HepG2 (cell line): Measurements from ENCODE around the gene MYO10. TPM values are rescaled to one million over a fixed set of nuclear protein-coding genes. Genes with fewer than 3 reads are reported as not detected.

ENCODE experiments used
- ATAC-seq: fragments of 200-7000 bp; cut with Tn5 transposase; 3 replicates; pipeline ENCODE4 v1.9.1; 2020; ENCODE audit warnings: mild to moderate bottlenecking, moderate library complexity
- BruUV-seq: library from RNA; stranded (reverse); fragments of 400-500 nt; replicated peaks from 2 replicates; lab custom pipeline; 2021; lab: Mats Ljungman, UMichigan
- CTCF ChIA-PET: fragments of 300-600 bp; formaldehyde crosslinking; extraction: SDS; loops from one replicate; lab custom pipeline; 2021; ENCODE audit warnings: low total read pairs, inconsistent platforms, low intra/inter-chr PET ratio; lab: Yijun Ruan, JAX
- POLR2A ChIA-PET: fragments of 350-600 bp; sonication (Branson Sonifier 250); formaldehyde crosslinking; loops from one replicate; lab custom pipeline; 2020; ENCODE audit warnings: antibody characterized with exemption, inconsistent platforms; lab: Yijun Ruan, JAX
- DNase-seq: peaks from one replicate; pipeline ENCODE4 v3.0.0-alpha.2; 2015; ENCODE audit warnings: low spot score
- FAIRE-seq: peaks from 3 replicates; lab custom pipeline; 2011; peaks lifted over from hg19 to GRCh38; lab: Jason Lieb, UNC
- H2AFZ ChIP-seq: one replicate; pipeline ENCODE4 v1.6.1; 2011; ENCODE audit warnings: low read length, inconsistent platforms
- H3K27ac ChIP-seq: fragments of 300-600 bp; 3 replicates; pipeline ENCODE4 v1.8.0; 2011; ENCODE audit warnings: mixed run types, mild to moderate bottlenecking, mixed read lengths, low read length, inconsistent platforms; ENCODE audit not compliant: insufficient read depth; ENCODE audit errors: extremely low read length
- H3K27me3 ChIP-seq, 2 experiments: fragments of 200-600 bp in 1 of 2; 2 replicates in 1 of 2; 3 replicates in 1 of 2; pipeline versions ENCODE4 v1.6.0 to v1.8.0; 2011; ENCODE audit warnings: low read length in 2 of 2, mild to moderate bottlenecking in 2 of 2, moderate library complexity in 2 of 2, inconsistent platforms in 1 of 2; ENCODE audit not compliant: insufficient read depth in 2 of 2, control insufficient read depth in 1 of 2
- H3K36me3 ChIP-seq, 2 experiments: fragments of 200-600 bp in 1 of 2; replicated peaks in 1 of 2; 2 replicates in 1 of 2; 3 replicates in 1 of 2; pipeline versions ENCODE4 v1.5.1 to v1.8.0; 2011; ENCODE audit warnings: low read length in 2 of 2, inconsistent platforms in 1 of 2; ENCODE audit not compliant: insufficient read depth in 2 of 2, control insufficient read depth in 1 of 2
- H3K4me1 ChIP-seq: 2 replicates; pipeline ENCODE4 v1.5.1; 2012; ENCODE audit warnings: low read length, inconsistent platforms; ENCODE audit not compliant: insufficient read depth
- H3K4me2 ChIP-seq: 2 replicates; pipeline ENCODE4 v1.6.0; 2011; ENCODE audit warnings: low read depth, low read length, inconsistent platforms
- H3K4me3 ChIP-seq, 3 experiments: fragments of 200-600 bp in 1 of 3; sonication (generic), shearing (Covaris generic) in 1 of 3; replicated peaks in 1 of 3; 2 replicates each; pipeline ENCODE4 v1.5.1; 2011 to 2016; ENCODE audit warnings: low read length in 3 of 3, inconsistent platforms in 2 of 3, low read depth in 2 of 3, mild to moderate bottlenecking in 2 of 3, control low read depth in 1 of 3, mixed read lengths in 1 of 3; ENCODE audit not compliant: insufficient read depth in 1 of 3
- H3K79me2 ChIP-seq: one replicate; pipeline ENCODE4 v1.6.1; 2011; ENCODE audit warnings: low read length, inconsistent platforms; ENCODE audit not compliant: insufficient read depth
- H3K9ac ChIP-seq: 2 replicates; pipeline ENCODE4 v1.6.0; 2011; ENCODE audit warnings: mild to moderate bottlenecking, low read depth, low read length, inconsistent platforms; ENCODE audit not compliant: insufficient read depth
- H3K9me3 ChIP-seq: 2 replicates; pipeline ENCODE4 v1.5.1; 2012; ENCODE audit warnings: mild to moderate bottlenecking, low read length
- H4K20me1 ChIP-seq: 2 replicates; pipeline ENCODE4 v1.6.0; 2011; ENCODE audit warnings: inconsistent platforms, mild to moderate bottlenecking, low read length, moderate library complexity; ENCODE audit not compliant: insufficient read depth
- DNMT3B ChIP-seq: conservative IDR thresholded peaks from 2 replicates; pipeline ENCODE4 v1.6.1; 2016; ENCODE audit warnings: missing biosample characterization, control low read depth
- FOXA1 ChIP-seq, 2 experiments: fragments of 450-650 bp in 1 of 2; sonication (generic) in 1 of 2; formaldehyde crosslinking in 1 of 2; IDR thresholded peaks; 2 replicates each; pipeline versions ENCODE4 v1.4.0 to v1.6.1; 2016 to 2020; ENCODE audit warnings: missing genetic modification reagents in 1 of 2
- KLF11 ChIP-seq: IDR thresholded peaks from 2 replicates; pipeline ENCODE4 v1.6.1; 2016; ENCODE audit warnings: missing compliant biosample characterization
- KLF16 ChIP-seq, 2 experiments: sonication (generic) in 1 of 2; formaldehyde crosslinking in 1 of 2; IDR thresholded peaks; 2 replicates each; pipeline versions ENCODE4 v1.6.1 to v1.8.0; 2016 to 2023; ENCODE audit warnings: missing genetic modification reagents in 2 of 2, missing compliant biosample characterization in 1 of 2
- WGBS: methylation state at CpG from one replicate; pipeline ENCODE4 v1.1.6; 2017; ENCODE audit warnings: low lambda C conversion rate; 5-methylcytosine and 5-hydroxymethylcytosine counted together
- in situ Hi-C: cut with HindIII; loops from 2 replicates; pipeline ENCODE4 v1.10.0; 2017; ENCODE audit warnings: low pct_unique_long_range_greater_than_20kb; ENCODE audit not compliant: extremely low pct_ligation_motif_present
- intact Hi-C: fragments of 100-400 bp; cut with micrococcal nuclease; formaldehyde crosslinking; loops from one replicate; pipeline ENCODE4 v1.10.0; 2022; ENCODE audit not compliant: unreplicated experiment
- polyA plus RNA-seq, 8 experiments: library from polyadenylated mRNA; depleted of rRNA in 3 of 8; stranded (reverse) in 7 of 8; unstranded in 1 of 8; fragments of >200 nt; fragmentation: Illumina TruSeq in 4 of 8; extraction: Trizol in 4 of 8; gene quantifications; 2 replicates each; pipeline versions ENCODE4 v1.2.1 to v1.2.3, GENCODE V29; 2011 to 2016; ENCODE audit warnings: low read depth in 4 of 8, missing spikeins in 1 of 8, mixed read lengths in 1 of 8; ENCODE audit not compliant: insufficient read depth in 1 of 8
- total RNA-seq, 5 experiments: library from RNA; depleted of rRNA; stranded (reverse); fragments of >200 nt; fragmentation: Illumina TruSeq; extraction: Trizol; gene quantifications; 2 replicates each; pipeline ENCODE4 v1.2.3, GENCODE V29; 2016; ENCODE audit warnings: low read depth in 1 of 5
- TF ChIP-seq, protein P1 (sequence below): sonication (generic); formaldehyde crosslinking; IDR thresholded peaks from 2 replicates; pipeline ENCODE4 v1.4.0; 2020; ENCODE audit warnings: missing genetic modification reagents, low read depth, mild to moderate bottlenecking, borderline replicate concordance
- TF ChIP-seq, protein P2 (sequence below): sonication (generic); formaldehyde crosslinking; IDR thresholded peaks from 2 replicates; pipeline ENCODE4 v1.4.0; 2020; ENCODE audit warnings: missing genetic modification reagents
- TF ChIP-seq, protein P3 (sequence below): sonication (generic); formaldehyde crosslinking; IDR thresholded peaks from 2 replicates; pipeline ENCODE4 v1.9.0; 2021; ENCODE audit warnings: missing genetic modification reagents, mild to moderate bottlenecking, borderline replicate concordance
- TF ChIP-seq, protein P4 (sequence below): sonication (generic); formaldehyde crosslinking; IDR thresholded peaks from 2 replicates; pipeline ENCODE4 v1.5.0; 2020; ENCODE audit warnings: missing genetic modification reagents
- TF ChIP-seq, protein P5 (sequence below): sonication (generic); formaldehyde crosslinking; IDR thresholded peaks from 2 replicates; pipeline ENCODE4 v1.4.0; 2020; ENCODE audit warnings: missing genetic modification reagents; ENCODE audit errors: not compliant biosample characterization

The MYO10 gene
- total and polyA plus RNA-seq, 2 of the 13 experiments (the other 11 are each of a cell fraction or from before 2014, with no cell fraction given), result 4.5 to 14.0 TPM

DNA sequence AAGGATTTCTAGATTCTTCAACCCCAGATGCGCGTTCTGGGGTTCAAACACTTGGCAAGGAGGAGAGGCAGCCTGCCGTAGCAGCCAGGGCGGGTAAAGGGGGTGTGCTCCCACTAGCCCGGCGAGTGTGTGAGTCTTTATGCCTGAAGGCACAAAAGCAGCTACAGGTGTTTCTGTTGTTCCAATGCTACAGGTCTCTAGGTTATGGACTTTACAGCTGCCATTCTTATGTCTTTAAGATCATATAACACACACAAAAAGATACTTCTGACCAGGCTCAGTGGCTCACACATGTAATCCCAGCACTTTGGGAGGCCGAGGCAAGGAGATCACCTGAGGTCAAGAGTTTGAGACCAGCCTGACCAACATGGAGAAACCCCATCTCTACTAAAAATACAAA lies 185.6 kb downstream of the MYO10 start:
- CTCF ChIA-PET, result no interaction called here

More for the DNA sequence above, 185.6 kb downstream of the MYO10 start:
- intact Hi-C loops, result no loop called here
- BruUV-seq, result no TSS peak
- whole genome bisulfite sequencing, result 94% methylated on average over 6 of the region's 7 CpGs
- no peaks in the 10 kb centered on the region for H4K20me1 ChIP-seq
- H3K4me2 ChIP-seq, result no peak overlapping the region
- ATAC-seq (no peak), FAIRE-seq (no peak), DNase-seq (no peak)
- no peaks in the 10 kb centered on the region for H3K79me2 ChIP-seq
- H2AFZ ChIP-seq, result no peak overlapping the region
- H3K36me3 ChIP-seq, result no peaks in the 10 kb centered on the region
- no peak overlapping the region for H3K9ac ChIP-seq
- no peak for TF ChIP-seq FOXA1 (IDR thresholded peaks at IDR 0.05)
- TF ChIP-seq FOXA1 (CRISPR knock-in tag; IDR thresholded peaks at IDR 0.05), result no peak
- TF ChIP-seq, protein P1, sequence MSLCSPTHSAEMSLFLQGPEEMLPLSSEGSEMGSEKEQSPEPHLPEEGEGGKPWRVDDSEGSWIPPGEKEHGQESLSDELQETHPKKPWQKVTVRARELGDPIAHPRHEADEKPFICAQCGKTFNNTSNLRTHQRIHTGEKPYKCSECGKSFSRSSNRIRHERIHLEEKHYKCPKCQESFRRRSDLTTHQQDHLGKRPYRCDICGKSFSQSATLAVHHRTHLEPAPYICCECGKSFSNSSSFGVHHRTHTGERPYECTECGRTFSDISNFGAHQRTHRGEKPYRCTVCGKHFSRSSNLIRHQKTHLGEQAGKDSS (CRISPR knock-in tag), result no peak
- TF ChIP-seq, protein P2, sequence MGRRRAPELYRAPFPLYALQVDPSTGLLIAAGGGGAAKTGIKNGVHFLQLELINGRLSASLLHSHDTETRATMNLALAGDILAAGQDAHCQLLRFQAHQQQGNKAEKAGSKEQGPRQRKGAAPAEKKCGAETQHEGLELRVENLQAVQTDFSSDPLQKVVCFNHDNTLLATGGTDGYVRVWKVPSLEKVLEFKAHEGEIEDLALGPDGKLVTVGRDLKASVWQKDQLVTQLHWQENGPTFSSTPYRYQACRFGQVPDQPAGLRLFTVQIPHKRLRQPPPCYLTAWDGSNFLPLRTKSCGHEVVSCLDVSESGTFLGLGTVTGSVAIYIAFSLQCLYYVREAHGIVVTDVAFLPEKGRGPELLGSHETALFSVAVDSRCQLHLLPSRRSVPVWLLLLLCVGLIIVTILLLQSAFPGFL (CRISPR knock-in tag), result no peak
- TF ChIP-seq DNMT3B (CRISPR knock-in tag), result no peak
- TF ChIP-seq, protein P3, sequence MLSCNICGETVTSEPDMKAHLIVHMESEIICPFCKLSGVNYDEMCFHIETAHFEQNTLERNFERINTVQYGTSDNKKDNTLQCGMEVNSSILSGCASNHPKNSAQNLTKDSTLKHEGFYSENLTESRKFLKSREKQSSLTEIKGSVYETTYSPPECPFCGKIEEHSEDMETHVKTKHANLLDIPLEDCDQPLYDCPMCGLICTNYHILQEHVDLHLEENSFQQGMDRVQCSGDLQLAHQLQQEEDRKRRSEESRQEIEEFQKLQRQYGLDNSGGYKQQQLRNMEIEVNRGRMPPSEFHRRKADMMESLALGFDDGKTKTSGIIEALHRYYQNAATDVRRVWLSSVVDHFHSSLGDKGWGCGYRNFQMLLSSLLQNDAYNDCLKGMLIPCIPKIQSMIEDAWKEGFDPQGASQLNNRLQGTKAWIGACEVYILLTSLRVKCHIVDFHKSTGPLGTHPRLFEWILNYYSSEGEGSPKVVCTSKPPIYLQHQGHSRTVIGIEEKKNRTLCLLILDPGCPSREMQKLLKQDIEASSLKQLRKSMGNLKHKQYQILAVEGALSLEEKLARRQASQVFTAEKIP (CRISPR knock-in tag), result no peak
- no peak for TF ChIP-seq KLF16 (CRISPR knock-in tag; IDR thresholded peaks at IDR 0.05)
- TF ChIP-seq KLF11 (CRISPR knock-in tag), result no peak
- TF ChIP-seq, protein P4, sequence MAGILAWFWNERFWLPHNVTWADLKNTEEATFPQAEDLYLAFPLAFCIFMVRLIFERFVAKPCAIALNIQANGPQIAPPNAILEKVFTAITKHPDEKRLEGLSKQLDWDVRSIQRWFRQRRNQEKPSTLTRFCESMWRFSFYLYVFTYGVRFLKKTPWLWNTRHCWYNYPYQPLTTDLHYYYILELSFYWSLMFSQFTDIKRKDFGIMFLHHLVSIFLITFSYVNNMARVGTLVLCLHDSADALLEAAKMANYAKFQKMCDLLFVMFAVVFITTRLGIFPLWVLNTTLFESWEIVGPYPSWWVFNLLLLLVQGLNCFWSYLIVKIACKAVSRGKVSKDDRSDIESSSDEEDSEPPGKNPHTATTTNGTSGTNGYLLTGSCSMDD (CRISPR knock-in tag), result no peak
- TF ChIP-seq, protein P5, sequence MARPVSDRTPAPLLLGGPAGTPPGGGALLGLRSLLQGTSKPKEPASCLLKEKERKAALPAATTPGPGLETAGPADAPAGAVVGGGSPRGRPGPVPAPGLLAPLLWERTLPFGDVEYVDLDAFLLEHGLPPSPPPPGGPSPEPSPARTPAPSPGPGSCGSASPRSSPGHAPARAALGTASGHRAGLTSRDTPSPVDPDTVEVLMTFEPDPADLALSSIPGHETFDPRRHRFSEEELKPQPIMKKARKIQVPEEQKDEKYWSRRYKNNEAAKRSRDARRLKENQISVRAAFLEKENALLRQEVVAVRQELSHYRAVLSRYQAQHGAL (CRISPR knock-in tag), result no peak
- in situ Hi-C loops, result no loop called here
- no peak overlapping the region for H3K27ac ChIP-seq
- H3K4me3 ChIP-seq, result no peak overlapping the region
- no peaks in the 10 kb centered on the region; a peak in 1 of 5 replicates for H3K27me3 ChIP-seq
- H3K4me1 ChIP-seq, result peaks cover 18% of the 10 kb centered on the region
- POLR2A ChIA-PET, result no interaction called here
- no peaks in the 10 kb centered on the region for H3K9me3 ChIP-seq
